CD14-positive monocyte (primary cell): ENCODE data around the gene REXO4. TPM values are rescaled to one million over a fixed set of nuclear protein-coding genes. Genes with fewer than 3 reads are reported as not detected.
A peak's percentile ranks its signal among the peaks of the same experiment; 100 is the strongest.

Experiments used
- DNase-seq, 3 donors: peaks; one replicate each; pipeline ENCODE4 v3.0.0-alpha.2; 2011 to 2022
- H2AFZ ChIP-seq: 2 replicates; pipeline ENCODE4 v1.6.0; 2012; ENCODE audit warnings: mild to moderate bottlenecking, low read depth, low read length, inconsistent platforms; ENCODE audit not compliant: insufficient read depth, poor library complexity, severe bottlenecking
- H3K27ac ChIP-seq, 2 donors: 1 replicate in 1 of 2; 2 replicates in 1 of 2; pipeline ENCODE4 v1.5.1; 2012 to 2013; ENCODE audit warnings: low read length in 2 of 2, control low read depth in 1 of 2, inconsistent platforms in 1 of 2, low read depth in 1 of 2, mild to moderate bottlenecking in 1 of 2
- H3K27me3 ChIP-seq, 2 donors: one replicate each; pipeline versions ENCODE4 v1.6.0 to v1.6.1; 2011 to 2013; ENCODE audit warnings: low read length in 2 of 2; ENCODE audit not compliant: control insufficient read depth in 2 of 2, insufficient read depth in 2 of 2
- H3K36me3 ChIP-seq, 2 donors: replicated peaks in 1 of 2; 1 replicate in 1 of 2; 2 replicates in 1 of 2; pipeline versions ENCODE4 v1.5.1 to v1.6.1; 2012 to 2013; ENCODE audit warnings: low read length in 2 of 2, control low read depth in 1 of 2, inconsistent platforms in 1 of 2, mild to moderate bottlenecking in 1 of 2; ENCODE audit not compliant: insufficient read depth in 2 of 2, control insufficient read depth in 1 of 2
- H3K4me1 ChIP-seq, 2 donors: 1 replicate in 1 of 2; 2 replicates in 1 of 2; pipeline versions ENCODE4 v1.5.1 to v1.6.1; 2012 to 2013; ENCODE audit warnings: low read length in 2 of 2, control low read depth in 1 of 2, inconsistent platforms in 1 of 2, mild to moderate bottlenecking in 1 of 2, moderate library complexity in 1 of 2; ENCODE audit not compliant: insufficient read depth in 2 of 2, control insufficient read depth in 1 of 2
- H3K4me2 ChIP-seq: replicated peaks from 2 replicates; pipeline ENCODE3; 2012; ENCODE audit warnings: low read length, moderate library complexity, mild to moderate bottlenecking; ENCODE audit not compliant: poor library complexity, severe bottlenecking; ENCODE audit errors: extremely low read depth
- H3K4me3 ChIP-seq, 3 experiments: fragments of 200-600 bp in 1 of 3; sonication (generic) in 1 of 3; replicated peaks in 1 of 3; 1 replicate in 2 of 3; 2 replicates in 1 of 3; pipeline ENCODE4 v1.5.1; 2011 to 2013; ENCODE audit warnings: low read length in 3 of 3, mild to moderate bottlenecking in 3 of 3, control low read depth in 2 of 3, low read depth in 2 of 3, inconsistent platforms in 1 of 3, moderate library complexity in 1 of 3
- H3K79me2 ChIP-seq: 2 replicates; pipeline ENCODE4 v1.6.0; 2012; ENCODE audit warnings: mild to moderate bottlenecking, control low read depth, inconsistent platforms, low read length, moderate library complexity; ENCODE audit not compliant: insufficient read depth
- H3K9ac ChIP-seq: 2 replicates; pipeline ENCODE4 v1.6.0; 2017; ENCODE audit warnings: low read length, mild to moderate bottlenecking; ENCODE audit not compliant: insufficient read depth, poor library complexity, severe bottlenecking
- H3K9me3 ChIP-seq, 2 donors: replicated peaks in 1 of 2; 1 replicate in 1 of 2; 2 replicates in 1 of 2; pipeline versions ENCODE4 v1.5.1 to v1.6.1; 2012 to 2013; ENCODE audit warnings: low read length in 2 of 2, control low read depth in 1 of 2; ENCODE audit not compliant: control insufficient read depth in 1 of 2, insufficient read depth in 1 of 2
- H4K20me1 ChIP-seq: 2 replicates; pipeline ENCODE4 v1.6.0; 2012; ENCODE audit warnings: mild to moderate bottlenecking, low read length, control low read depth, moderate library complexity; ENCODE audit not compliant: insufficient read depth
- H3K27ac Mint-ChIP-seq, 7 donors: one replicate each; pipeline ENCODE4 v1.8.0; 2020; ENCODE audit warnings: mild to moderate bottlenecking in 7 of 7, mixed read lengths in 7 of 7, moderate library complexity in 6 of 7, inconsistent platforms in 2 of 7
- H3K27me3 Mint-ChIP-seq, 3 donors: one replicate each; pipeline ENCODE4 v1.8.0; 2021 to 2022; ENCODE audit warnings: low read depth in 3 of 3, mild to moderate bottlenecking in 3 of 3, mixed read lengths in 3 of 3, moderate library complexity in 3 of 3, inconsistent platforms in 1 of 3
- H3K36me3 Mint-ChIP-seq, 2 donors: one replicate each; pipeline ENCODE4 v1.8.0; 2020; ENCODE audit warnings: mixed read lengths in 2 of 2, inconsistent platforms in 1 of 2, mild to moderate bottlenecking in 1 of 2
- H3K4me1 Mint-ChIP-seq: one replicate; pipeline ENCODE4 v1.8.0; 2020; ENCODE audit warnings: mild to moderate bottlenecking, mixed read lengths
- H3K4me3 Mint-ChIP-seq, 2 donors: one replicate each; pipeline ENCODE4 v1.8.0; 2020; ENCODE audit warnings: mild to moderate bottlenecking in 2 of 2, mixed read lengths in 2 of 2, moderate library complexity in 1 of 2
- H3K9me3 Mint-ChIP-seq, 7 donors: one replicate each; pipeline ENCODE4 v1.8.0; 2020 to 2022; ENCODE audit warnings: mixed read lengths in 7 of 7, mild to moderate bottlenecking in 6 of 7, moderate library complexity in 6 of 7, inconsistent platforms in 2 of 7
- WGBS: methylation state at CpG from one replicate; pipeline ENCODE4 v1.1.5; 2013; ENCODE audit warnings: missing lambda C conversion rate; ENCODE audit not compliant: insufficient coverage; 5-methylcytosine and 5-hydroxymethylcytosine counted together
- intact Hi-C, 2 donors: fragments of 100-400 bp; cut with micrococcal nuclease; formaldehyde crosslinking; loops; one replicate each; pipeline versions ENCODE4 v1.15.0 to v1.15.1; 2023
- polyA plus RNA-seq, 3 donors: library from polyadenylated mRNA; depleted of rRNA in 1 of 3; unstranded in 2 of 3; stranded (reverse) in 1 of 3; fragments of 300-500 nt in 2 of 3; fragments of >200 nt in 1 of 3; fragmentation: Illumina TruSeq in 2 of 3; gene quantifications; 1 replicate in 2 of 3; 2 replicates in 1 of 3; pipeline ENCODE4 v1.2.3, GENCODE V29; 2012 to 2021
- TF ChIP-seq, protein P1 (sequence below): fragments of 200-600 bp; IDR thresholded peaks from one replicate; pipeline ENCODE4 v1.8.0; 2022; ENCODE audit warnings: antibody characterized with exemption, mild to moderate bottlenecking

The REXO4 gene
- polyA plus RNA-seq, 3 donors, result 3.0 to 11.0 (median 4.2) TPM

DNA sequence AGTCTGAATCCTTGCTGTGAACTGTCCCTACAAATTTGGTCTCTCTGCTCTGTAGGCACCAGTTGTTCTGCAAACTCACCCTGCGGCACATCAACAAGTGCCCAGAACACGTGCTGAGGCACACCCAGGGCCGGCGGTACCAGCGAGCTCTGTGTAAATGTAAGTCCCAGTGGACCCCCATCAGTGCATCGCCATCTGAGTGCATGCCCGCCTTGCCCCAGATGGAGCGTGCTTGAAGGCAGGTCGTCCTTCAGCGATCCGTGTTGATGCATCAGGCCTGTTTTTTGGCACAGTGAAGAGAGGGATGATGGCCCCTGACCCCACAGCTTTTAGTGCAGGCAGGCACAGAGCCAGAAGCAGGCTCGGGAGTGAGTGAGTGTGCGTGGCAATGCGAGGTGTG lies 60.2 kb downstream of the REXO4 start:
- peaks cover 0 to 2% (median 2%) of the 10 kb centered on the region in 3 donors for H3K27me3 Mint-ChIP-seq
- no peak overlapping the region for H3K4me2 ChIP-seq
- H3K4me3 ChIP-seq, result no peak overlapping the region
- H3K9me3 Mint-ChIP-seq, result peaks cover 0 to 1% (median 0%) of the 10 kb centered on the region in 7 donors
- WGBS, result 95% methylated on average over 14 of the region's 14 CpGs
- H3K36me3 ChIP-seq, result peaks cover 39 to 55% of the 10 kb centered on the region in 2 donors
- no peak overlapping the region for H3K9ac ChIP-seq
- peak overlapping the region; percentile 30 to 72 for H3K4me3 Mint-ChIP-seq
- no peak overlapping the region for H2AFZ ChIP-seq
- TF ChIP-seq, protein P1, sequence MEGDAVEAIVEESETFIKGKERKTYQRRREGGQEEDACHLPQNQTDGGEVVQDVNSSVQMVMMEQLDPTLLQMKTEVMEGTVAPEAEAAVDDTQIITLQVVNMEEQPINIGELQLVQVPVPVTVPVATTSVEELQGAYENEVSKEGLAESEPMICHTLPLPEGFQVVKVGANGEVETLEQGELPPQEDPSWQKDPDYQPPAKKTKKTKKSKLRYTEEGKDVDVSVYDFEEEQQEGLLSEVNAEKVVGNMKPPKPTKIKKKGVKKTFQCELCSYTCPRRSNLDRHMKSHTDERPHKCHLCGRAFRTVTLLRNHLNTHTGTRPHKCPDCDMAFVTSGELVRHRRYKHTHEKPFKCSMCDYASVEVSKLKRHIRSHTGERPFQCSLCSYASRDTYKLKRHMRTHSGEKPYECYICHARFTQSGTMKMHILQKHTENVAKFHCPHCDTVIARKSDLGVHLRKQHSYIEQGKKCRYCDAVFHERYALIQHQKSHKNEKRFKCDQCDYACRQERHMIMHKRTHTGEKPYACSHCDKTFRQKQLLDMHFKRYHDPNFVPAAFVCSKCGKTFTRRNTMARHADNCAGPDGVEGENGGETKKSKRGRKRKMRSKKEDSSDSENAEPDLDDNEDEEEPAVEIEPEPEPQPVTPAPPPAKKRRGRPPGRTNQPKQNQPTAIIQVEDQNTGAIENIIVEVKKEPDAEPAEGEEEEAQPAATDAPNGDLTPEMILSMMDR, result no peak
- peaks cover 44 to 56% of the 10 kb centered on the region in 2 donors for H3K36me3 Mint-ChIP-seq
- H4K20me1 ChIP-seq, result peaks cover 53% of the 10 kb centered on the region
- no peak for DNase-seq
- no peaks in the 10 kb centered on the region for H3K27me3 ChIP-seq
- H3K79me2 ChIP-seq, result peaks cover 26% of the 10 kb centered on the region
- H3K9me3 ChIP-seq, result no peaks in the 10 kb centered on the region
- intact Hi-C loops, result loop anchor here in 1 of 2 donors (2.0 kb wide), 1 partner anchor 17 kb away; no protein-coding TSS in a partner anchor
- no peak overlapping the region for H3K27ac ChIP-seq
- H3K4me1 Mint-ChIP-seq, result peaks cover 42% of the 10 kb centered on the region
- H3K27ac Mint-ChIP-seq, result no peak overlapping the region
- H3K4me1 ChIP-seq, result peaks cover 29 to 35% of the 10 kb centered on the region in 2 donors

DNA sequence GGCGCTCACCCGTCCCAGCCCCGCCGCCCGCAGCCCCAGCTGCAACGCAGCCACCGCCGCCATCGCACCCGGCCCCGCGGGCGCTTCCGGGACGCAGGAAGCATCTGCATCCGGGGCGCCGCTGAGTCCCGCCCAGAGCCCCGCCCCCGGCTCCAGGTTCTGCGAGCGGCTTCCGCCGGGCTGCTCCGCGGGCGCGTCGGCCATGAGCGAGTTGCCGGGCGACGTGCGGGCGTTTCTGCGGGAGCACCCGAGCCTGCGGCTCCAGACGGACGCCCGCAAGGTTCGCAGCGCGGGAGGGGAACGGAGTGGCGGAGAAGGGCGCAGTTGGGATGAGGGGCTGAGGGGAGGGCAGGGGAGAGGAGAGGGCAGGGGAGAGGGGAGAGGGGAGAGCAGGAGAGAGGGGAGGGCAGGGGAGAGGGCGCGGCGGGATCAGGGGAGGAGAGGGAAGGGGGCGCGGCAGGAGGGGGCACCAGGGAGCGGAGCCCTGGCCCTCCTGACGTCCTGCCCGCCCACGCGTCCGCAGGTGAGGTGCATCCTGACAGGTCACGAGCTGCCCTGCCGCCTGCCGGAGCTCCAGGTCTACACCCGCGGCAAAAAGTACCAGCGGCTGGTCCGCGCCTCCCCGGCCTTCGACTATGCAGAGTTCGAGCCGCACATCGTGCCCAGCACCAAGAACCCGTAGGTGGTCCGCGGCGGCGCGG lies 61.3 kb downstream of the REXO4 start, which contains the start of the genes SURF1 and SURF2:
Gene SURF1, minus strand, starts transcription at position 97 of the 701 bp plus-strand sequence. Its CDS starts 34 bp downstream, at position 63.
Gene SURF2, plus strand, starts transcription at position 160 of the 701 bp plus-strand sequence. Its CDS starts 43 bp downstream, at position 203.
- peak; percentile 72 to 82 (median 76) for DNase-seq
- TF ChIP-seq, protein P1, result no peak
- peak within 1 kb of the TSS; percentile 70 to 89 (median 71) for H3K4me3 ChIP-seq
- H2AFZ ChIP-seq, result peak within 1 kb of the TSS; percentile 89
- Mint-ChIP-seq H3K36me3 (peaks cover 41 to 55% of the 10 kb centered on the region in 2 donors), H3K4me1 (peaks cover 42% of the 10 kb centered on the region), H3K9me3 (peaks cover 0 to 2% (median 0%) of the 10 kb centered on the region in 7 donors), H3K4me3 (peak within 1 kb of the TSS; percentile 83 to 89), H3K27me3 (peaks cover 0 to 2% (median 2%) of the 10 kb centered on the region in 3 donors), H3K27ac (peak within 1 kb of the TSS; percentile 33 to 91 (median 86))
- H4K20me1 ChIP-seq, result peaks cover 54% of the 10 kb centered on the region
- H3K27me3 ChIP-seq, result no peaks in the 10 kb centered on the region
- WGBS, result 2% methylated on average over 70 of the region's 78 CpGs
- peak within 1 kb of the TSS; percentile 91 for H3K4me2 ChIP-seq
- intact Hi-C loops, result loop anchor here in 1 of 2 donors (2.0 kb wide), 1 partner anchor 18 kb away; no protein-coding TSS in a partner anchor
- peaks cover 29 to 35% of the 10 kb centered on the region in 2 donors for H3K4me1 ChIP-seq
- peaks cover 23% of the 10 kb centered on the region for H3K79me2 ChIP-seq
- peaks cover 39 to 55% of the 10 kb centered on the region in 2 donors for H3K36me3 ChIP-seq
- H3K9me3 ChIP-seq, result no peaks in the 10 kb centered on the region
- H3K27ac ChIP-seq, result peak within 1 kb of the TSS; percentile 38 to 75
- H3K9ac ChIP-seq, result peak within 1 kb of the TSS; percentile 71

Other genes starting within 250 kb of the REXO4 start
- gene OBP2B, start 208.8 kb downstream of the REXO4 start, polyA plus RNA-seq, result not detected
- 1 to 10 TPM in 1 of 3 donors, under 1 TPM in 1, not detected in 1; 0.50 to 2.1 TPM for gene ABO, start 142.8 kb downstream of the REXO4 start, polyA plus RNA-seq
- 10 to 100 TPM in 1 of 3 donors, 1 to 10 TPM in 1, under 1 TPM in 1; 0.75 to 12.9 (median 2.9) TPM for gene SURF6, start 81.8 kb downstream of the REXO4 start, polyA plus RNA-seq
- 10 to 100 TPM in 1 of 3 donors, 1 to 10 TPM in 2; 6.8 to 27.7 (median 9.6) TPM for gene MED22, start 69.9 kb downstream of the REXO4 start, polyA plus RNA-seq
- 1,000 to 10,000 TPM in 1 of 3 donors, 100 to 1,000 TPM in 2; 390 to 2,322 (median 437) TPM for gene RPL7A, start 69.8 kb downstream of the REXO4 start, polyA plus RNA-seq
- 100 to 1,000 TPM in 1 of 3 donors, 10 to 100 TPM in 2; 60.5 to 140 (median 98.4) TPM for gene SURF1, start 61.5 kb downstream of the REXO4 start, polyA plus RNA-seq
- gene SURF2, start 61.5 kb downstream of the REXO4 start, polyA plus RNA-seq, result 10 to 100 TPM; 17.5 to 24.7 (median 17.6) TPM
- 100 to 1,000 TPM in 2 of 3 donors, 10 to 100 TPM in 1; 61.4 to 175 (median 157) TPM for gene SURF4, start 42.0 kb downstream of the REXO4 start, polyA plus RNA-seq
- under 1 TPM in 1 of 3 donors, not detected in 2; 0.27 TPM for gene STKLD1, start 41.6 kb downstream of the REXO4 start, polyA plus RNA-seq
- under 1 TPM in 1 of 3 donors, not detected in 2; 0.77 TPM for gene ADAMTS13, start 4.4 kb upstream of the REXO4 start, polyA plus RNA-seq
- gene CACFD1, start 42.0 kb upstream of the REXO4 start, polyA plus RNA-seq, result 1 to 10 TPM; 5.0 to 6.7 (median 5.1) TPM
- 100 to 1,000 TPM in 1 of 3 donors, 10 to 100 TPM in 2; 43.2 to 127 (median 60.4) TPM for gene SLC2A6, start 61.1 kb upstream of the REXO4 start, polyA plus RNA-seq
- gene MYMK, start 106.9 kb upstream of the REXO4 start, polyA plus RNA-seq, result not detected
- under 1 TPM in 1 of 3 donors, not detected in 2; 0.08 TPM for gene ADAMTSL2, start 116.7 kb upstream of the REXO4 start, polyA plus RNA-seq
- not detected for gene FAM163B, start 191.4 kb upstream of the REXO4 start, polyA plus RNA-seq
- gene DBH, start 218.4 kb upstream of the REXO4 start, polyA plus RNA-seq, result not detected